Lung (tissue), 12 donors: ENCODE results near the gene EPM2A. TPM values are rescaled to one million over a fixed set of nuclear protein-coding genes. Genes with fewer than 3 reads are reported as not detected.

Source experiments
- ATAC-seq: fragments of 200-7000 bp; cut with Tn5 transposase; one replicate; pipeline ENCODE4 v1.9.1; 2020; ENCODE audit warnings: moderate number of reproducible peaks; ENCODE audit not compliant: insufficient read depth, low FRiP score
- DNase-seq, 3 donors: peaks; one replicate each; pipeline ENCODE4 v3.0.0-alpha.2; 2013 to 2017
- H3K27ac ChIP-seq, 2 donors: one replicate each; pipeline ENCODE4 v1.5.1; 2013; ENCODE audit warnings: mild to moderate bottlenecking in 2 of 2, moderate library complexity in 2 of 2, control low read depth in 1 of 2, inconsistent platforms in 1 of 2, low read depth in 1 of 2, low read length in 1 of 2
- H3K27me3 ChIP-seq, 3 donors: one replicate each; pipeline ENCODE4 v1.5.1; 2013; ENCODE audit warnings: low read length in 2 of 3; ENCODE audit not compliant: control insufficient read depth in 3 of 3, insufficient read depth in 3 of 3
- H3K36me3 ChIP-seq, 4 donors: one replicate each; pipeline ENCODE4 v1.5.1; 2013; ENCODE audit warnings: low read length in 4 of 4, mild to moderate bottlenecking in 1 of 4, moderate library complexity in 1 of 4; ENCODE audit not compliant: control insufficient read depth in 4 of 4, insufficient read depth in 4 of 4
- H3K4me1 ChIP-seq, 5 donors: one replicate each; pipeline ENCODE4 v1.5.1; 2013; ENCODE audit warnings: low read length in 5 of 5, mild to moderate bottlenecking in 2 of 5, moderate library complexity in 1 of 5; ENCODE audit not compliant: control insufficient read depth in 5 of 5, insufficient read depth in 5 of 5
- H3K4me3 ChIP-seq: one replicate; pipeline ENCODE4 v1.5.1; 2013; ENCODE audit warnings: mild to moderate bottlenecking, control low read depth, moderate library complexity
- H3K9ac ChIP-seq, 2 donors: one replicate each; pipeline ENCODE4 v1.5.1; 2013; ENCODE audit warnings: low read length in 2 of 2, control low read depth in 1 of 2; ENCODE audit not compliant: insufficient read depth in 1 of 2
- H3K9me3 ChIP-seq, 4 donors: one replicate each; pipeline ENCODE4 v1.5.1; 2013; ENCODE audit warnings: low read length in 3 of 4, mild to moderate bottlenecking in 1 of 4, moderate library complexity in 1 of 4; ENCODE audit not compliant: control insufficient read depth in 4 of 4, insufficient read depth in 3 of 4
- WGBS, 2 donors: extraction: QIAGEN DNeasy Blood & Tissue Kit; methylation state at CpG; one replicate each; pipeline ENCODE4 v1.1.7; 2013; 5-methylcytosine and 5-hydroxymethylcytosine counted together
- polyA plus RNA-seq, 2 donors: library from polyadenylated mRNA; stranded (reverse); fragments of 200-250 nt; gene quantifications; one replicate each; pipeline ENCODE4 v1.2.1, GENCODE V29; 2013
- total RNA-seq, 2 donors: library from RNA; depleted of rRNA in 1 of 2; stranded (reverse); fragments of >200 nt in 1 of 2; gene quantifications; one replicate each; pipeline ENCODE4 v1.2.1, GENCODE V29; 2014 to 2021
- TF ChIP-seq, protein P1 (sequence below): IDR thresholded peaks from 2 replicates; pipeline ENCODE4 v1.5.1; 2012; ENCODE audit warnings: mild to moderate bottlenecking; ENCODE audit errors: control extremely low read depth, extremely low read depth
- donor health status: control.
- donor health status: control.
- donor health status: Bipolar disorder and iron deficiency.
- donor health status: healthy.
- donor health status: DM: yes; HTN: yes; CAD: no.

EPM2A gene
- total and polyA plus RNA-seq, 4 donors, result 2.8 to 13.3 (median 5.0) TPM

DNA sequence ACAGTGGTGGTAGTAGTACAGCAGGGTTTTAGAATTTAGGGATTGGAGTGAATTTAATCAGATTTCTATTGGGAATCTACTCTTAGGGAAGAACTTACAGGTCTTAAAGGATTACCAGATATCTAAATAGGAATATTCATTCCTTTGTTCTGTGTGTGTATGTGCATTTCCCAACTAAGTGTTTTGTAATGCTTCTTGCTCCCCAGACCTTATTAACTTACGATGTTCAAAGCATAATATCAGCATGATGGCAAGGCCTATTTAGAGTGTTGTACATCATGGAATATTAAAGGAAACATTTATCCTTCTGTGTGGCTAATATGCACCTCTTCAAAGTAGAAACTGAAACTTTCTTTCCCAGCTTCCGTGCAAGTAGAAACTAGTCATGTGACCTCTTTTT, 133.9 kb downstream of the EPM2A start:
- no peaks in the 10 kb centered on the region for H3K9me3 ChIP-seq
- H3K4me3 ChIP-seq, result no peak overlapping the region
- ATAC-seq, result no peak
- DNase-seq, result no peak
- no peaks in the 10 kb centered on the region for H3K4me1 ChIP-seq
- no peaks in the 10 kb centered on the region for H3K36me3 ChIP-seq
- TF ChIP-seq, protein P1, sequence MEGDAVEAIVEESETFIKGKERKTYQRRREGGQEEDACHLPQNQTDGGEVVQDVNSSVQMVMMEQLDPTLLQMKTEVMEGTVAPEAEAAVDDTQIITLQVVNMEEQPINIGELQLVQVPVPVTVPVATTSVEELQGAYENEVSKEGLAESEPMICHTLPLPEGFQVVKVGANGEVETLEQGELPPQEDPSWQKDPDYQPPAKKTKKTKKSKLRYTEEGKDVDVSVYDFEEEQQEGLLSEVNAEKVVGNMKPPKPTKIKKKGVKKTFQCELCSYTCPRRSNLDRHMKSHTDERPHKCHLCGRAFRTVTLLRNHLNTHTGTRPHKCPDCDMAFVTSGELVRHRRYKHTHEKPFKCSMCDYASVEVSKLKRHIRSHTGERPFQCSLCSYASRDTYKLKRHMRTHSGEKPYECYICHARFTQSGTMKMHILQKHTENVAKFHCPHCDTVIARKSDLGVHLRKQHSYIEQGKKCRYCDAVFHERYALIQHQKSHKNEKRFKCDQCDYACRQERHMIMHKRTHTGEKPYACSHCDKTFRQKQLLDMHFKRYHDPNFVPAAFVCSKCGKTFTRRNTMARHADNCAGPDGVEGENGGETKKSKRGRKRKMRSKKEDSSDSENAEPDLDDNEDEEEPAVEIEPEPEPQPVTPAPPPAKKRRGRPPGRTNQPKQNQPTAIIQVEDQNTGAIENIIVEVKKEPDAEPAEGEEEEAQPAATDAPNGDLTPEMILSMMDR, result no peak
- WGBS, 2 donors, result 95% methylated on average over 2 of the region's 2 CpGs
- no peak overlapping the region for H3K27ac ChIP-seq
- no peaks in the 10 kb centered on the region for H3K27me3 ChIP-seq
- no peak overlapping the region for H3K9ac ChIP-seq

DNA sequence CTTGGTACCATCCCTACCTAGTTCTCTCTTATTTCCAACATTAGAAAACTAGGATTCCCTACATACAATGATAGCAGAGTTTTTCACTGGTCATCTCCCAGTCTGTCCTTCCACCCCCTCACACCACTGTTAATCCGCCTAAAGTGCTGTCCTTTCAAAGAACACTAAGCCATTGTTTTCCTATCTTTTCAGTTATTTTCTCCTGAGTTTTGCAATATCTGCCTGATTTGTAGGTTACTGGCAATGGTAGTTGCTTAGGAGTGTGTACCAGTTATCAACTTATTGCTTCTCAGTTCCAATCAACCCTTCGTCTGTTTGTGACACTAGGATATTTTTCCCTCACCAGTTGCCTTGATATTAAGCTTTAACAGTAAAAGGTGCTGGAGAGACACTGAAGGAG, 135.0 kb downstream of the EPM2A start:
- WGBS, 2 donors, result 86 to 91% methylated on average over 2 of the region's 2 CpGs
- no peak overlapping the region for H3K4me3 ChIP-seq
- no peaks in the 10 kb centered on the region for H3K9me3 ChIP-seq

DNA sequence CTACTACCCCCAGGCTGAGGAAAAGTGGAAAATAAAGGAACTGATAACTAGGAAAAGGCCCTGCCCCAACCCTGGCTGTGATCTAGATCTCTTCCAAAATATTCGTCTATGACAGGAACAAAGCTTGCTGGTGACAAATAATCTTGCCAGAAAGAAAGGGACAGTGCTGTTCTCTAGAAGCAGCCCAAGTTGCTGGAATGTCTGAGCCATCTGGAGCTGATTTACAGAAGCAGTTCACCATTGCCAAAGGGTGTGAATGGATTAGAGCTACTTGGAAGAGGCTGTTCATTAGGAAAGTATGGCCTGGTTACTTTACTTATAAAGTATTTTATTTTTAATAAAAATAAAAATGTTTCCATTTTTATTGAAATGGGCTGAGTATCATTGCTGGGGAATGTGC, 146.3 kb downstream of the EPM2A start:
- Histone ChIP-seq H3K36me3 (no peaks in the 10 kb centered on the region), H3K9ac (no peak overlapping the region), H3K9me3 (peaks cover 0 to 5% (median 0%) of the 10 kb centered on the region in 4 donors), H3K27me3 (no peaks in the 10 kb centered on the region), H3K27ac (no peak overlapping the region), H3K4me3 (no peak overlapping the region), H3K4me1 (peaks cover 0 to 4% (median 0%) of the 10 kb centered on the region in 5 donors)
- TF ChIP-seq, protein P1, result no peak
- 52 to 61% methylated on average over 1 of the region's 1 CpG for WGBS, 2 donors
- ATAC-seq (no peak), DNase-seq (peak in 1 of 3 donors; percentile 3)

More for the DNA sequence above, 135.0 kb downstream of the EPM2A start:
- Histone ChIP-seq H3K9ac (no peak overlapping the region), H3K27ac (no peak overlapping the region), H3K4me1 (no peaks in the 10 kb centered on the region), H3K36me3 (no peaks in the 10 kb centered on the region), H3K27me3 (no peaks in the 10 kb centered on the region)
- ATAC-seq (no peak), DNase-seq (no peak)
- TF ChIP-seq, protein P1, result no peak

DNA sequence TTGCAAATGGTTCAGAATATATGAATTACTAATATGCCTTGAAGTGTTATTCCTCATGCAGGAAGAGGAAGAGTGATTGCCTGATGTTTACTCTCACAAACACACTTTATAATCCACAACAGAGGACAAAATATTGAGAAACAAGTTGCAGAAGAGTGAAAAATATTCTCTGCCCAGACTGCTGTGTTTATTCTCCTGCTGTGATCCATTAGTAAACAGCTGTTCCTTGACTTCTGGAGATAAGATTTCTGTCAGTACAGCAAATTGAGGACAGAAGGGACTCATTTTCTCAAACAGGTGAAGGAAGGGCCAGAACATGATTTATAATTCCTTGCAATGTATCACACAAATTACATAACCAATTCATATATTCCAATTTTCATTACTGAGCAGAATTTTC, 148.0 kb downstream of the EPM2A start:
- no peaks in the 10 kb centered on the region for H3K27me3 ChIP-seq
- H3K9me3 ChIP-seq, result peaks cover 0 to 12% (median 0%) of the 10 kb centered on the region in 4 donors
- no peak overlapping the region for H3K9ac ChIP-seq
- H3K4me1 ChIP-seq, result peaks cover 0 to 4% (median 0%) of the 10 kb centered on the region in 5 donors
- no peaks in the 10 kb centered on the region for H3K36me3 ChIP-seq
- H3K27ac ChIP-seq, result no peak overlapping the region
- no peak overlapping the region for H3K4me3 ChIP-seq
- ATAC-seq, result no peak
- DNase-seq, result peak in 2 of 3 donors; percentile 42 to 79
- TF ChIP-seq, protein P1, result no peak
